ENCODE results near the gene LYRM9. TPM values are rescaled to one million over a fixed set of nuclear protein-coding genes. Genes with fewer than 3 reads are reported as not detected.

Gene LYRM9
- polyA plus RNA-seq, 1 of the 3 experiments (the other 2 are of a cell fraction) = 4.6 TPM

- no peaks in the 10 kb centered on the region for H4K20me1 ChIP-seq (ENCODE audit: insufficient read depth)
- H3K4me3 ChIP-seq (ENCODE audit: low read depth in 2 of 2, low read length in 1 of 2) = no peak overlapping the region
- H3K9ac ChIP-seq = no peak overlapping the region
- H3K36me3 ChIP-seq (replicated peaks in 1 of 2; ENCODE audit: control insufficient read depth in 1 of 2, insufficient read depth in 2 of 2, low read length in 1 of 2) = no peaks in the 10 kb centered on the region
- H3K9me2 ChIP-seq = no peaks in the 10 kb centered on the region
- no peak overlapping the region for H3K4me2 ChIP-seq
- no peak overlapping the region for H3K27ac ChIP-seq (ENCODE audit: low read depth in 2 of 2, low read length in 1 of 2)
- CTCF ChIA-PET = interaction anchor here (2.5 kb wide), 1 partner anchor 11 kb away, joined by 22 read pairs; the partner anchor contains the start of gene LYRM9
- no peaks in the 10 kb centered on the region for H3K79me2 ChIP-seq (ENCODE audit: insufficient read depth)
- peaks cover 0 to 14% of the 10 kb centered on the region in 2 experiments; a peak in 1 of 4 replicates for H3K4me1 ChIP-seq (ENCODE audit: control insufficient read depth in 1 of 2, insufficient read depth in 2 of 2, low read depth in 1 of 2, low read length in 1 of 2)
- WGBS (ENCODE audit: low lambda C conversion rate) = 74% methylated on average over 1 of the region's 1 CpG
- no peak for TF ChIP-seq JUND (IDR thresholded peaks at IDR 0.05)
- TF ChIP-seq RFX5 (IDR thresholded peaks at IDR 0.05; ENCODE audit: low read length) = no peak
- no peak for TF ChIP-seq YY1 (IDR thresholded peaks at IDR 0.05; ENCODE audit: low read depth)
- no peak for TF ChIP-seq IRF3 (IDR thresholded peaks at IDR 0.05; ENCODE audit: low read depth, low read length)
- no peak for TF ChIP-seq EZH2phosphoT487 (IDR thresholded peaks at IDR 0.05; ENCODE audit: borderline replicate concordance, low read depth)
- TF ChIP-seq MEF2A (IDR thresholded peaks at IDR 0.05; ENCODE audit: borderline replicate concordance, low read depth) = no peak
- no peak for TF ChIP-seq NFIC (IDR thresholded peaks at IDR 0.05; ENCODE audit: borderline replicate concordance)
- TF ChIP-seq CTCF (IDR thresholded peaks at IDR 0.05) = no peak
- no peak for TF ChIP-seq POLR2AphosphoS5 (IDR thresholded peaks at IDR 0.05; ENCODE audit: low read depth, low read length)
- TF ChIP-seq GATA2 (CRISPR knock-in tag; IDR thresholded peaks at IDR 0.05) = no peak
- no peak for TF ChIP-seq MXI1 (IDR thresholded peaks at IDR 0.05; ENCODE audit: low read depth, low read length)
- TF ChIP-seq ELF1 (IDR thresholded peaks at IDR 0.05) = no peak
- no peak for TF ChIP-seq TEAD4 (IDR thresholded peaks at IDR 0.05; ENCODE audit: borderline replicate concordance, insufficient read depth)
- no peak for TF ChIP-seq RCOR1 (IDR thresholded peaks at IDR 0.05; ENCODE audit: low read length)
- no peak for TF ChIP-seq TAF1 (IDR thresholded peaks at IDR 0.05; ENCODE audit: borderline replicate concordance, low read depth, low read length)
- no peak for TF ChIP-seq EP300 (IDR thresholded peaks at IDR 0.05; ENCODE audit: borderline replicate concordance in 1 of 2, low read depth in 1 of 2, low read length in 1 of 2)
- POLR2A ChIA-PET = no interaction called here
- no peaks in the 10 kb centered on the region for H3F3A ChIP-seq (replicated peaks; ENCODE audit: insufficient read depth)
- H2AFZ ChIP-seq (ENCODE audit: low read depth) = no peak overlapping the region
- H3K9me3 ChIP-seq = no peaks in the 10 kb centered on the region
- peaks cover 5% of the 10 kb centered on the region; the same call in 1 of the 2 replicates for H3K27me3 ChIP-seq (ENCODE audit: insufficient read depth)
- DNase-seq = no peak
These were observed 10.9 kb upstream of the LYRM9 start for GRCh38 chr17:27904114-27904513.

- WGBS (ENCODE audit: low lambda C conversion rate) = 76% methylated on average over 3 of the region's 3 CpGs
- H4K20me1 ChIP-seq (ENCODE audit: insufficient read depth) = no peaks in the 10 kb centered on the region
- H3K4me1 ChIP-seq (ENCODE audit: control insufficient read depth in 1 of 2, insufficient read depth in 2 of 2, low read depth in 1 of 2, low read length in 1 of 2) = no peaks in the 10 kb centered on the region
- no peaks in the 10 kb centered on the region for H3K9me2 ChIP-seq
- no peak overlapping the region for H2AFZ ChIP-seq (ENCODE audit: low read depth)
- ChIA-PET CTCF (interaction anchor here (1.6 kb wide), 1 partner anchor 19 kb away, joined by 5 read pairs; no protein-coding TSS in a partner anchor), POLR2A (no interaction called here)
- TF ChIP-seq RXRA (IDR thresholded peaks at IDR 0.05; ENCODE audit: borderline replicate concordance, low read depth) (no peak), EZH2phosphoT487 (IDR thresholded peaks at IDR 0.05; ENCODE audit: borderline replicate concordance, low read depth) (no peak), CTCF (IDR thresholded peaks at IDR 0.05) (no peak), MAX (IDR thresholded peaks at IDR 0.05; ENCODE audit: low read depth) (no peak), CHD2 (IDR thresholded peaks at IDR 0.05; ENCODE audit: low read length, partially characterized antibody) (no peak), TEAD4 (IDR thresholded peaks at IDR 0.05; ENCODE audit: borderline replicate concordance, insufficient read depth) (no peak)
- H3K4me2 ChIP-seq = no peak overlapping the region
- H3K9me3 ChIP-seq = no peaks in the 10 kb centered on the region
- no peak overlapping the region for H3K27ac ChIP-seq (ENCODE audit: low read depth in 2 of 2, low read length in 1 of 2)
- no peak overlapping the region for H3K4me3 ChIP-seq (ENCODE audit: low read depth in 2 of 2, low read length in 1 of 2)
- H3K27me3 ChIP-seq (ENCODE audit: insufficient read depth) = no peaks in the 10 kb centered on the region; the same call in 1 of the 2 replicates
- no peaks in the 10 kb centered on the region for H3F3A ChIP-seq (replicated peaks; ENCODE audit: insufficient read depth)
- H3K9ac ChIP-seq = no peak overlapping the region
- no peaks in the 10 kb centered on the region for H3K79me2 ChIP-seq (ENCODE audit: insufficient read depth)
- H3K36me3 ChIP-seq (replicated peaks in 1 of 2; ENCODE audit: control insufficient read depth in 1 of 2, insufficient read depth in 2 of 2, low read length in 1 of 2) = no peaks in the 10 kb centered on the region
- no peak for DNase-seq
These were observed 6.4 kb upstream of the LYRM9 start for GRCh38 chr17:27899525-27899924.

All from SK-N-SH (cell line).